ENCODE data around the gene ZNF460. TPM values are rescaled to one million over a fixed set of nuclear protein-coding genes. Genes with fewer than 3 reads are reported as not detected.

ZNF460 gene
- total RNA-seq, 1 experiment from 2014 or later: 39.5 TPM

DNA sequence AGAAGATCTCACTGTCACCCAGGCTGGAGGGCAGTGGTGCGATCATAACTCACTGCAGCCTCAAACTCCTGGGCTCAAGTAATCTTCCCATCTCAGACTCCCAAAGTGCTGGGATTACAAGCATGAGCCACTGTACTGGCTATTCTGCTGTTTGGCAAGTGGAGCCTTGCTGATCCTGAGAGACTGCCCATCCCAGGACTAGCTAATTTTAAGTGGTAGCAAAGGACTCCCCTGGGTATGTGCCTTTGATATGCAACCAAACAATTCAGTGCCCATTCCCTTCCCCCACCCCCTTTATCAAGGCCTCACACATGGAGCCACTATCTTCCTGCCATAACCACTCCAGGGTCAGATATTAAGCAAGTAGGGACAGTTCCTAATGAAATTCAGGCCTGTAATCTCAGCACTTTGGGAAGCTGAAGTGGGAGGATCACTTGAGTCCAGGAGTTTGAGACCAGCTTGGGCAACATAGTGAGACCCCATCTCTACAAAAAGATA is 17.0 kb upstream of the ZNF460 start:
- no peak overlapping the region for H3K9ac ChIP-seq (ENCODE audit: low read length)
- H2AFZ ChIP-seq (ENCODE audit: low read length): no peak overlapping the region
- no peak overlapping the region for H3K4me3 ChIP-seq (ENCODE audit: low read length)
- no peaks in the 10 kb centered on the region for H4K20me1 ChIP-seq (ENCODE audit: low read length)
- ChIA-PET CTCF (no interaction called here), POLR2A (ENCODE audit: unreplicated experiment) (no interaction called here)
- TF ChIP-seq EZH2 (IDR thresholded peaks at IDR 0.05; ENCODE audit: low read length, unreplicated experiment) (no peak), EZH2phosphoT487 (IDR thresholded peaks at IDR 0.05; ENCODE audit: borderline replicate concordance, low read length) (no peak)
- TF ChIP-seq, protein P1, sequence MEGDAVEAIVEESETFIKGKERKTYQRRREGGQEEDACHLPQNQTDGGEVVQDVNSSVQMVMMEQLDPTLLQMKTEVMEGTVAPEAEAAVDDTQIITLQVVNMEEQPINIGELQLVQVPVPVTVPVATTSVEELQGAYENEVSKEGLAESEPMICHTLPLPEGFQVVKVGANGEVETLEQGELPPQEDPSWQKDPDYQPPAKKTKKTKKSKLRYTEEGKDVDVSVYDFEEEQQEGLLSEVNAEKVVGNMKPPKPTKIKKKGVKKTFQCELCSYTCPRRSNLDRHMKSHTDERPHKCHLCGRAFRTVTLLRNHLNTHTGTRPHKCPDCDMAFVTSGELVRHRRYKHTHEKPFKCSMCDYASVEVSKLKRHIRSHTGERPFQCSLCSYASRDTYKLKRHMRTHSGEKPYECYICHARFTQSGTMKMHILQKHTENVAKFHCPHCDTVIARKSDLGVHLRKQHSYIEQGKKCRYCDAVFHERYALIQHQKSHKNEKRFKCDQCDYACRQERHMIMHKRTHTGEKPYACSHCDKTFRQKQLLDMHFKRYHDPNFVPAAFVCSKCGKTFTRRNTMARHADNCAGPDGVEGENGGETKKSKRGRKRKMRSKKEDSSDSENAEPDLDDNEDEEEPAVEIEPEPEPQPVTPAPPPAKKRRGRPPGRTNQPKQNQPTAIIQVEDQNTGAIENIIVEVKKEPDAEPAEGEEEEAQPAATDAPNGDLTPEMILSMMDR (conservative IDR thresholded peaks at IDR 0.05; ENCODE audit: low read depth, low read length): no peak
- no peaks in the 10 kb centered on the region for H3K27me3 ChIP-seq (ENCODE audit: low read length)
- intact Hi-C loops (cut with micrococcal nuclease): no loop called here
- no TSS peak for BruUV-seq (replicated peaks)
- DNase-seq: no peak
- no peaks in the 10 kb centered on the region for H3K9me2 ChIP-seq (replicated peaks; ENCODE audit: low read length)
- H3K36me3 ChIP-seq (ENCODE audit: low read depth, low read length): no peaks in the 10 kb centered on the region; the same call in 1 of the 2 replicates
- no peak for ATAC-seq
- H3K27ac ChIP-seq (ENCODE audit: low read length): no peak overlapping the region
- 0 out of 2 replicates have a peak, but pooled peaks cover 5% of the 10 kb centered on the region for H3K4me1 ChIP-seq (ENCODE audit: insufficient read depth, low read length)
- peaks cover 8% of the 10 kb centered on the region; the same call in 1 of the 2 replicates for H3K79me2 ChIP-seq (ENCODE audit: low read length)
- no peak overlapping the region for H3K4me2 ChIP-seq (ENCODE audit: low read length)
- no peaks in the 10 kb centered on the region for H3F3A ChIP-seq (ENCODE audit: low read length, unreplicated experiment)
- no peaks in the 10 kb centered on the region for H3K9me3 ChIP-seq (ENCODE audit: low read length)

DNA sequence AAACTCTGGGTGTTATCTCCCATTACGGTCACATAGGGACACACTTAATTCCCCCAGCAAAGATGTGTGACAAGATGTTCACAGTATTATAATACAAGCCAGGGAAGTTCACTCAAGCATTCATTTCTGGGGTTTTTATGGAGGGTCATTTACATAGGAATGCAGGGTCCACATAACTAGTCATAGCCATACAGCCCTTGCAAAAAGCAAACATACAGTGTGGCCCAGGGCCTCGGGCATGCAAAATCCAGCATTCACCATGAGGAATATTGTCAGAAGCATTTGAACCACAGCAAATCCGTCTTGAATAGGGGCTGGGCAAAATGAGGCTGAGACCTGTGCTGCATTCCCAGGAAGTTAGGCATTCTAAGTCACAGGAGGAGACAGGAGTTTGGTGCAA is 13.0 kb upstream of the ZNF460 start:
- intact Hi-C loops (cut with micrococcal nuclease): no loop called here
- H3K9me3 ChIP-seq (ENCODE audit: low read length): no peaks in the 10 kb centered on the region
- ChIA-PET POLR2A (ENCODE audit: unreplicated experiment) (no interaction called here), CTCF (no interaction called here)
- H3K27ac ChIP-seq (ENCODE audit: low read length): no peak overlapping the region
- no peaks in the 10 kb centered on the region for H3K36me3 ChIP-seq (ENCODE audit: low read depth, low read length)
- no peak for TF ChIP-seq EZH2phosphoT487 (IDR thresholded peaks at IDR 0.05; ENCODE audit: borderline replicate concordance, low read length)
- TF ChIP-seq, protein P1 (conservative IDR thresholded peaks at IDR 0.05; ENCODE audit: low read depth, low read length): no peak
- no peak for TF ChIP-seq EZH2 (IDR thresholded peaks at IDR 0.05; ENCODE audit: low read length, unreplicated experiment)
- H3K79me2 ChIP-seq (ENCODE audit: low read length): no peaks in the 10 kb centered on the region
- no peak overlapping the region for H3K4me3 ChIP-seq (ENCODE audit: low read length)
- no peaks in the 10 kb centered on the region for H3K27me3 ChIP-seq (ENCODE audit: low read length)
- H2AFZ ChIP-seq (ENCODE audit: low read length): no peak overlapping the region
- H3K4me1 ChIP-seq (ENCODE audit: insufficient read depth, low read length): peaks cover 21% of the 10 kb centered on the region
- no peak overlapping the region for H3K4me2 ChIP-seq (ENCODE audit: low read length)
- DNase-seq (peak; percentile 41), ATAC-seq (no peak)
- H3K9me2 ChIP-seq (replicated peaks; ENCODE audit: low read length): no peaks in the 10 kb centered on the region
- H3F3A ChIP-seq (ENCODE audit: low read length, unreplicated experiment): no peaks in the 10 kb centered on the region
- no peaks in the 10 kb centered on the region for H4K20me1 ChIP-seq (ENCODE audit: low read length)
- H3K9ac ChIP-seq (ENCODE audit: low read length): no peak overlapping the region
- BruUV-seq (replicated peaks): no TSS peak

DNA sequence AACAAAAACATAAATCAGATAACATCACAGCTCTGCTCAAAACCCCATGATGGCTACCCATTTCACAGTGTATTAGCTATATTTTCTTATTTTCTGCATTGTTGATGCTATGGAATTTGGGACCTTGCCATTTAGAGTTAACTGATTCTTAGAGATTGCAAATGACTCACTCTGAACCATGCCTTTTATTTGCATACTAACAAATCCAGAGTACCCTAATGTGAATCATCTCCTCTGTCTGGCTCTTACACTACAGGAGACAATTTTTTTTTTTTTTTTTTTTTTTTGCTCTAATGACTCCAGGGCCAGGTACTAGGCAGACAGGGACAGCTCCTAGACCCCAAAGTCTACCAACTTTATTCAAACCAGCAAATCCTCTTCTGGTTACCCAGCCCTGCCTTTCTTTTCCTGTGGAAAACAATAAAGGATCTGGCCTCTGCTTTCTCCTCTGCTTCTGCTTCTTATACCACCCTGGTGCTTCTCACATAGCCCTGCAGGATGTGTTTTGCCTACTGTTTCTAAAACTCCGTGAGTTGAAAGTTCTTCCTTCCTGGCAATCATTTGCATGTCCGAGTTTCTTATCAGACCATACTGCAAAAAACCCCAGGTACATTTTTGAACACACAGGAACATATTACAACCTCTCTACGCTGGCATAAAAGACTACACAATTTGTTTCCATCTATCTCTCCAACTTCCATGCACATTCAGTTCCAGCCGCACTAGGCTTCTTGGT is 10.6 kb upstream of the ZNF460 start:
- peak; percentile 95 for DNase-seq
- Histone ChIP-seq H3K79me2 (ENCODE audit: low read length) (no peaks in the 10 kb centered on the region), H3K27ac (ENCODE audit: low read length) (peak overlapping the region; percentile 33), H2AFZ (ENCODE audit: low read length) (no peak overlapping the region), H3K4me1 (ENCODE audit: insufficient read depth, low read length) (peaks cover 21% of the 10 kb centered on the region), H3K4me3 (ENCODE audit: low read length) (peak overlapping the region; percentile 6; the same call in 1 of the 2 replicates), H3K9ac (ENCODE audit: low read length) (no peak overlapping the region), H3F3A (ENCODE audit: low read length, unreplicated experiment) (no peaks in the 10 kb centered on the region), H3K36me3 (ENCODE audit: low read depth, low read length) (no peaks in the 10 kb centered on the region), H4K20me1 (ENCODE audit: low read length) (no peaks in the 10 kb centered on the region), H3K9me2 (replicated peaks; ENCODE audit: low read length) (no peaks in the 10 kb centered on the region), H3K9me3 (ENCODE audit: low read length) (no peaks in the 10 kb centered on the region), H3K27me3 (ENCODE audit: low read length) (no peaks in the 10 kb centered on the region), H3K4me2 (ENCODE audit: low read length) (peak overlapping the region; percentile 45)
- CTCF ChIA-PET: no interaction called here
- POLR2A ChIA-PET (ENCODE audit: unreplicated experiment): no interaction called here
- no TSS peak for BruUV-seq (replicated peaks)
- TF ChIP-seq EZH2phosphoT487 (IDR thresholded peaks at IDR 0.05; ENCODE audit: borderline replicate concordance, low read length) (no peak), EZH2 (IDR thresholded peaks at IDR 0.05; ENCODE audit: low read length, unreplicated experiment) (no peak)
- TF ChIP-seq, protein P1 (conservative IDR thresholded peaks at IDR 0.05; ENCODE audit: low read depth, low read length): no peak
- intact Hi-C loops (cut with micrococcal nuclease): no loop called here
- ATAC-seq: peak; percentile 97

Measured in PC-3 (cell line).